GM23338 (cell line): ENCODE data around the gene JOSD2. TPM values are rescaled to one million over a fixed set of nuclear protein-coding genes. Genes with fewer than 3 reads are reported as not detected.
"Not testable (repeated sequence)": the region's sequence is repeated elsewhere in the genome, so short reads cannot be mapped to it uniquely, and the experiment has no call there.

Experiments used
- ATAC-seq: fragments of 200-7000 bp; cut with Tn5 transposase; 3 replicates; pipeline ENCODE4 v1.9.1; 2020
- DNase-seq: peaks from one replicate; pipeline ENCODE4 v3.0.0-alpha.2; 2015; ENCODE audit warnings: low spot score
- H2AFZ ChIP-seq: fragments of 200-600 bp; sonication (generic); 2 replicates; pipeline ENCODE4 v1.8.0; 2016; ENCODE audit warnings: antibody characterized with exemption, mild to moderate bottlenecking, moderate library complexity
- H3F3A ChIP-seq: fragments of 200-600 bp; sonication (generic); replicated peaks from 2 replicates; pipeline ENCODE4 v1.8.0; 2017; ENCODE audit warnings: antibody characterized with exemption, mixed run types, low read depth
- H3K27ac ChIP-seq: fragments of 200-600 bp; sonication (generic); 2 replicates; pipeline ENCODE4 v1.6.1; 2016; ENCODE audit warnings: low read depth
- H3K27me3 ChIP-seq: fragments of 200-600 bp; sonication (generic); 2 replicates; pipeline ENCODE4 v1.8.0; 2016; ENCODE audit warnings: mild to moderate bottlenecking, mixed run types, moderate library complexity; ENCODE audit not compliant: insufficient read depth
- H3K36me3 ChIP-seq: fragments of 200-600 bp; sonication (generic); 2 replicates; pipeline ENCODE4 v1.8.0; 2016; ENCODE audit warnings: mild to moderate bottlenecking; ENCODE audit not compliant: insufficient read depth
- H3K4me1 ChIP-seq: fragments of 200-600 bp; sonication (generic); 2 replicates; pipeline ENCODE4 v1.8.0; 2016; ENCODE audit warnings: mild to moderate bottlenecking, moderate library complexity; ENCODE audit not compliant: insufficient read depth
- H3K4me2 ChIP-seq: fragments of 200-600 bp; sonication (generic); 2 replicates; pipeline ENCODE4 v1.7.1; 2017; ENCODE audit warnings: mixed run types
- H3K4me3 ChIP-seq: fragments of 200-600 bp; sonication (generic); 2 replicates; pipeline ENCODE4 v1.6.1; 2016; ENCODE audit warnings: mixed run types
- H3K79me2 ChIP-seq: fragments of 200-600 bp; sonication (generic); replicated peaks from 2 replicates; pipeline ENCODE4 v1.8.0; 2017; ENCODE audit warnings: mild to moderate bottlenecking; ENCODE audit not compliant: insufficient read depth
- H3K9me2 ChIP-seq: fragments of 200-600 bp; sonication (generic); 2 replicates; pipeline ENCODE4 v1.8.0; 2017; ENCODE audit not compliant: insufficient read depth
- H4K20me1 ChIP-seq: fragments of 200-600 bp; sonication (generic); replicated peaks from 2 replicates; pipeline ENCODE4 v1.8.0; 2017; ENCODE audit warnings: mild to moderate bottlenecking; ENCODE audit not compliant: insufficient read depth
- H3K27ac Mint-ChIP-seq: 2 replicates; pipeline ENCODE4 v1.8.0; 2020; ENCODE audit warnings: inconsistent platforms, mild to moderate bottlenecking, moderate library complexity, mixed read lengths
- H3K27me3 Mint-ChIP-seq: 3 replicates; pipeline ENCODE4 v1.8.0; 2022; ENCODE audit warnings: low read depth, mild to moderate bottlenecking, moderate library complexity, mixed read lengths, inconsistent platforms; ENCODE audit not compliant: insufficient read depth, poor library complexity
- H3K36me3 Mint-ChIP-seq: 3 replicates; pipeline ENCODE4 v1.8.0; 2021; ENCODE audit warnings: low read depth, mild to moderate bottlenecking, inconsistent platforms, moderate library complexity, mixed read lengths
- H3K4me1 Mint-ChIP-seq: 3 replicates; pipeline ENCODE4 v1.8.0; 2020; ENCODE audit warnings: mild to moderate bottlenecking, inconsistent platforms, mixed read lengths
- H3K4me3 Mint-ChIP-seq: 3 replicates; pipeline ENCODE4 v1.8.0; 2021; ENCODE audit warnings: moderate library complexity, mild to moderate bottlenecking, inconsistent platforms, mixed read lengths
- H3K9me3 Mint-ChIP-seq: 3 replicates; pipeline ENCODE4 v1.8.0; 2020; ENCODE audit warnings: moderate library complexity, mild to moderate bottlenecking, inconsistent platforms, mixed read lengths
- EZH2phosphoT487 ChIP-seq: fragments of 200-600 bp; sonication (generic); IDR thresholded peaks from one replicate; pipeline ENCODE4 v1.8.1; 2018; ENCODE audit warnings: antibody characterized with exemption; ENCODE audit not compliant: unreplicated experiment
- JUNB ChIP-seq: IDR thresholded peaks from one replicate; pipeline ENCODE4 v1.6.1; 2016; ENCODE audit warnings: antibody characterized with exemption; ENCODE audit not compliant: unreplicated experiment
- POLR2AphosphoS5 ChIP-seq: IDR thresholded peaks from 2 replicates; pipeline ENCODE4 v1.6.1; 2016; ENCODE audit warnings: antibody characterized with exemption, low read depth
- STAT1 ChIP-seq: IDR thresholded peaks from one replicate; pipeline ENCODE4 v1.6.1; 2016; ENCODE audit warnings: antibody characterized with exemption; ENCODE audit not compliant: unreplicated experiment
- ZNF114 ChIP-seq: fragments of 250-450 bp; sonication (Bioruptor Pico); IDR thresholded peaks from 2 replicates; pipeline ENCODE4 v1.5.0; 2020; ENCODE audit warnings: mild to moderate bottlenecking, moderate library complexity
- ZNF331 ChIP-seq: fragments of 250-450 bp; sonication (Bioruptor Pico); IDR thresholded peaks from 2 replicates; pipeline ENCODE4 v1.5.0; 2020; ENCODE audit warnings: low read depth, mild to moderate bottlenecking, moderate library complexity
- polyA plus RNA-seq: library from polyadenylated mRNA; unstranded; fragments of >200 nt; fragmentation: Nextera tagmentation; extraction: Ambion mirVana; gene quantifications from 2 replicates; pipeline ENCODE4 v1.2.1, GENCODE V29; 2016
- total RNA-seq: library from RNA; depleted of rRNA; stranded (reverse); fragments of >200 nt; shearing (Covaris generic); gene quantifications from 2 replicates; pipeline ENCODE4 v1.2.3, GENCODE V29; 2014
- TF ChIP-seq, protein P1 (sequence below): fragments of 250-450 bp; sonication (Bioruptor Pico); IDR thresholded peaks from 2 replicates; pipeline ENCODE4 v1.5.0; 2020; ENCODE audit warnings: mild to moderate bottlenecking, moderate library complexity
- TF ChIP-seq, protein P2 (sequence below), 2 experiments: fragments of 200-600 bp in 1 of 2; sonication (generic) in 1 of 2; conservative IDR thresholded peaks; 2 replicates each; pipeline versions ENCODE4 v1.5.1 to v1.6.1; 2016 to 2017; ENCODE audit warnings: antibody characterized with exemption in 2 of 2, low read depth in 2 of 2, mild to moderate bottlenecking in 2 of 2, moderate library complexity in 1 of 2
- TF ChIP-seq, protein P3 (sequence below): IDR thresholded peaks from 2 replicates; pipeline ENCODE4 v1.6.1; 2016; ENCODE audit warnings: antibody characterized with exemption

Gene JOSD2
- total and polyA plus RNA-seq, 2 experiments from 2014 or later, result 3.3 to 5.8 TPM

DNA sequence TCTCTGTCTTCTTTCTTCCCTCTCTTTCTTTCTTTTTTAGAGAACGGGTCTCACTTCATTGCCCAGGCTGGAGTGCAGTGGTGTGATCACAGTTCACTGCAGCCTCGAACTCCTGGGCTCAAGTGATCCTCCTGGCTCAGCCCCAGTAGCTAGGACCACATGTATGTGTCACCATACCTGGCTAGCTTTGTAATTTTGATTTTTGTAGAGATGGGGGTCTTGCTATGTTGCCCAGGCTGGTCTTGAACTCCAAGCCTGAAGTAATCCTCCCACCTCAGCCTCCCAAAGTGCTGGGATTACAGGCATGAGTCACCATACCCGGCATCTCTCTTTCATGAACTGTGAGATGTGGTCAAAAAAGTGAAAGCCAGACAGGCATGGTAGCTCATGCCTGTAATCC, 37.7 kb downstream of the JOSD2 start:
- H3K36me3 Mint-ChIP-seq, result peaks cover 54% of the 10 kb centered on the region
- H3K9me3 Mint-ChIP-seq, result peaks cover 94% of the 10 kb centered on the region
- not testable (repeated sequence) for ATAC-seq

DNA sequence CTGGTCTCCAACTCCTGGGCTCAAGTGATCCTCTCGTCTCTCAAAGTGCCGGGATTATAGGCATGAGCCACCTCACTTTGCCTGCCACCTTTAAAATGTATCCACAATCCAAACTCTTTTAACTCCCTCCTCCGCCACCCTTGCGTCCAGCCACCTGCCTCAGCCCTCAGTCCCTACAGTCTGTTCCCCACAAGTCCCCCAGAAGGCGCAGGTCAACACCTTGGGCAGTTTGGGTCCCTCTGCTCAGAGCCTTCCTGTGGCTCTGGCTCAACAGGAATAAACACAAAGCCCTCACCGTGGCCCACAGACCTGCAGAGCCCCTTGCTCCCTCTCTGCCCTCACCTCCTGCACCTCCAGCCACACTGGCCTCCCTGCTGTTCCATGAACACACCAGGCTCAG, 42.2 kb downstream of the JOSD2 start:
- TF ChIP-seq JUNB (no peak), ZNF331 (CRISPR knock-in tag) (no peak), POLR2AphosphoS5 (no peak), EZH2phosphoT487 (no peak), ZNF114 (CRISPR knock-in tag) (no peak), STAT1 (no peak)
- TF ChIP-seq, protein P1, sequence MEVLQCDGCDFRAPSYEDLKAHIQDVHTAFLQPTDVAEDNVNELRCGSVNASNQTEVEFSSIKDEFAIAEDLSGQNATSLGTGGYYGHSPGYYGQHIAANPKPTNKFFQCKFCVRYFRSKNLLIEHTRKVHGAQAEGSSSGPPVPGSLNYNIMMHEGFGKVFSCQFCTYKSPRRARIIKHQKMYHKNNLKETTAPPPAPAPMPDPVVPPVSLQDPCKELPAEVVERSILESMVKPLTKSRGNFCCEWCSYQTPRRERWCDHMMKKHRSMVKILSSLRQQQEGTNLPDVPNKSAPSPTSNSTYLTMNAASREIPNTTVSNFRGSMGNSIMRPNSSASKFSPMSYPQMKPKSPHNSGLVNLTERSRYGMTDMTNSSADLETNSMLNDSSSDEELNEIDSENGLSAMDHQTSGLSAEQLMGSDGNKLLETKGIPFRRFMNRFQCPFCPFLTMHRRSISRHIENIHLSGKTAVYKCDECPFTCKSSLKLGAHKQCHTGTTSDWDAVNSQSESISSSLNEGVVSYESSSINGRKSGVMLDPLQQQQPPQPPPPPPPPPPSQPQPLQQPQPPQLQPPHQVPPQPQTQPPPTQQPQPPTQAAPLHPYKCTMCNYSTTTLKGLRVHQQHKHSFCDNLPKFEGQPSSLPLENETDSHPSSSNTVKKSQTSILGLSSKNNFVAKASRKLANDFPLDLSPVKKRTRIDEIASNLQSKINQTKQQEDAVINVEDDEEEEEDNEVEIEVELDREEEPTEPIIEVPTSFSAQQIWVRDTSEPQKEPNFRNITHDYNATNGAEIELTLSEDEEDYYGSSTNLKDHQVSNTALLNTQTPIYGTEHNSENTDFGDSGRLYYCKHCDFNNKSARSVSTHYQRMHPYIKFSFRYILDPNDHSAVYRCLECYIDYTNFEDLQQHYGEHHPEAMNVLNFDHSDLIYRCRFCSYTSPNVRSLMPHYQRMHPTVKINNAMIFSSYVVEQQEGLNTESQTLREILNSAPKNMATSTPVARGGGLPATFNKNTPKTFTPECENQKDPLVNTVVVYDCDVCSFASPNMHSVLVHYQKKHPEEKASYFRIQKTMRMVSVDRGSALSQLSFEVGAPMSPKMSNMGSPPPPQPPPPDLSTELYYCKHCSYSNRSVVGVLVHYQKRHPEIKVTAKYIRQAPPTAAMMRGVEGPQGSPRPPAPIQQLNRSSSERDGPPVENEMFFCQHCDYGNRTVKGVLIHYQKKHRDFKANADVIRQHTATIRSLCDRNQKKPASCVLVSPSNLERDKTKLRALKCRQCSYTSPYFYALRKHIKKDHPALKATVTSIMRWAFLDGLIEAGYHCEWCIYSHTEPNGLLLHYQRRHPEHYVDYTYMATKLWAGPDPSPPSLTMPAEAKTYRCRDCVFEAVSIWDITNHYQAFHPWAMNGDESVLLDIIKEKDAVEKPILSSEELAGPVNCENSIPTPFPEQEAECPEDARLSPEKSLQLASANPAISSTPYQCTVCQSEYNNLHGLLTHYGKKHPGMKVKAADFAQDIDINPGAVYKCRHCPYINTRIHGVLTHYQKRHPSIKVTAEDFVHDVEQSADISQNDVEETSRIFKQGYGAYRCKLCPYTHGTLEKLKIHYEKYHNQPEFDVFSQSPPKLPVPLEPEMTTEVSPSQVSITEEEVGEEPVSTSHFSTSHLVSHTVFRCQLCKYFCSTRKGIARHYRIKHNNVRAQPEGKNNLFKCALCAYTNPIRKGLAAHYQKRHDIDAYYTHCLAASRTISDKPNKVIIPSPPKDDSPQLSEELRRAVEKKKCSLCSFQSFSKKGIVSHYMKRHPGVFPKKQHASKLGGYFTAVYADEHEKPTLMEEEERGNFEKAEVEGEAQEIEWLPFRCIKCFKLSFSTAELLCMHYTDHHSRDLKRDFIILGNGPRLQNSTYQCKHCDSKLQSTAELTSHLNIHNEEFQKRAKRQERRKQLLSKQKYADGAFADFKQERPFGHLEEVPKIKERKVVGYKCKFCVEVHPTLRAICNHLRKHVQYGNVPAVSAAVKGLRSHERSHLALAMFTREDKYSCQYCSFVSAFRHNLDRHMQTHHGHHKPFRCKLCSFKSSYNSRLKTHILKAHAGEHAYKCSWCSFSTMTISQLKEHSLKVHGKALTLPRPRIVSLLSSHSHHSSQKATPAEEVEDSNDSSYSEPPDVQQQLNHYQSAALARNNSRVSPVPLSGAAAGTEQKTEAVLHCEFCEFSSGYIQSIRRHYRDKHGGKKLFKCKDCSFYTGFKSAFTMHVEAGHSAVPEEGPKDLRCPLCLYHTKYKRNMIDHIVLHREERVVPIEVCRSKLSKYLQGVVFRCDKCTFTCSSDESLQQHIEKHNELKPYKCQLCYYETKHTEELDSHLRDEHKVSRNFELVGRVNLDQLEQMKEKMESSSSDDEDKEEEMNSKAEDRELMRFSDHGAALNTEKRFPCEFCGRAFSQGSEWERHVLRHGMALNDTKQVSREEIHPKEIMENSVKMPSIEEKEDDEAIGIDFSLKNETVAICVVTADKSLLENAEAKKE (CRISPR knock-in tag), result no peak
- TF ChIP-seq, protein P2, sequence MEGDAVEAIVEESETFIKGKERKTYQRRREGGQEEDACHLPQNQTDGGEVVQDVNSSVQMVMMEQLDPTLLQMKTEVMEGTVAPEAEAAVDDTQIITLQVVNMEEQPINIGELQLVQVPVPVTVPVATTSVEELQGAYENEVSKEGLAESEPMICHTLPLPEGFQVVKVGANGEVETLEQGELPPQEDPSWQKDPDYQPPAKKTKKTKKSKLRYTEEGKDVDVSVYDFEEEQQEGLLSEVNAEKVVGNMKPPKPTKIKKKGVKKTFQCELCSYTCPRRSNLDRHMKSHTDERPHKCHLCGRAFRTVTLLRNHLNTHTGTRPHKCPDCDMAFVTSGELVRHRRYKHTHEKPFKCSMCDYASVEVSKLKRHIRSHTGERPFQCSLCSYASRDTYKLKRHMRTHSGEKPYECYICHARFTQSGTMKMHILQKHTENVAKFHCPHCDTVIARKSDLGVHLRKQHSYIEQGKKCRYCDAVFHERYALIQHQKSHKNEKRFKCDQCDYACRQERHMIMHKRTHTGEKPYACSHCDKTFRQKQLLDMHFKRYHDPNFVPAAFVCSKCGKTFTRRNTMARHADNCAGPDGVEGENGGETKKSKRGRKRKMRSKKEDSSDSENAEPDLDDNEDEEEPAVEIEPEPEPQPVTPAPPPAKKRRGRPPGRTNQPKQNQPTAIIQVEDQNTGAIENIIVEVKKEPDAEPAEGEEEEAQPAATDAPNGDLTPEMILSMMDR (conservative IDR thresholded peaks at IDR 0.05; ENCODE audit: low read depth in 2 of 2), result no peak
- TF ChIP-seq, protein P3, sequence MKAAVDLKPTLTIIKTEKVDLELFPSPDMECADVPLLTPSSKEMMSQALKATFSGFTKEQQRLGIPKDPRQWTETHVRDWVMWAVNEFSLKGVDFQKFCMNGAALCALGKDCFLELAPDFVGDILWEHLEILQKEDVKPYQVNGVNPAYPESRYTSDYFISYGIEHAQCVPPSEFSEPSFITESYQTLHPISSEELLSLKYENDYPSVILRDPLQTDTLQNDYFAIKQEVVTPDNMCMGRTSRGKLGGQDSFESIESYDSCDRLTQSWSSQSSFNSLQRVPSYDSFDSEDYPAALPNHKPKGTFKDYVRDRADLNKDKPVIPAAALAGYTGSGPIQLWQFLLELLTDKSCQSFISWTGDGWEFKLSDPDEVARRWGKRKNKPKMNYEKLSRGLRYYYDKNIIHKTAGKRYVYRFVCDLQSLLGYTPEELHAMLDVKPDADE, result no peak
- Mint-ChIP-seq H3K27me3 (peaks cover 12% of the 10 kb centered on the region), H3K36me3 (peaks cover 45% of the 10 kb centered on the region), H3K27ac (no peak overlapping the region), H3K9me3 (peaks cover 95% of the 10 kb centered on the region), H3K4me1 (no peaks in the 10 kb centered on the region), H3K4me3 (no peak overlapping the region)
- H2AFZ ChIP-seq, result no peak overlapping the region
- no peaks in the 10 kb centered on the region for H3K79me2 ChIP-seq
- DNase-seq (no peak), ATAC-seq (no peak)
- no peak overlapping the region for H3K27ac ChIP-seq
- H3K4me3 ChIP-seq, result no peak overlapping the region
- 0 out of 2 replicates have a peak, but pooled peaks cover 3% of the 10 kb centered on the region for H3K4me1 ChIP-seq
- H3K9me2 ChIP-seq, result no peaks in the 10 kb centered on the region
- peaks cover 8% of the 10 kb centered on the region for H3F3A ChIP-seq
- no peaks in the 10 kb centered on the region for H3K36me3 ChIP-seq
- H3K27me3 ChIP-seq, result no peaks in the 10 kb centered on the region
- no peak overlapping the region for H3K4me2 ChIP-seq
- no peaks in the 10 kb centered on the region for H4K20me1 ChIP-seq

More for the DNA sequence above, 37.7 kb downstream of the JOSD2 start:
- peaks cover 15% of the 10 kb centered on the region for H3K27me3 Mint-ChIP-seq
- Histone ChIP-seq H3K79me2 (peaks cover 16% of the 10 kb centered on the region), H3K4me1 (peaks cover 10% of the 10 kb centered on the region; the same call in 1 of the 2 replicates), H3F3A (peaks cover 10% of the 10 kb centered on the region)
- not testable (repeated sequence) for H3K27ac ChIP-seq, H3K36me3 ChIP-seq, H4K20me1 ChIP-seq, H3K27me3 ChIP-seq, H3K27ac Mint-ChIP-seq, DNase-seq, H3K4me1 Mint-ChIP-seq, H3K4me3 ChIP-seq, H3K4me2 ChIP-seq, H3K4me3 Mint-ChIP-seq, H3K9me2 ChIP-seq, H2AFZ ChIP-seq
